Stomach (tissue), 9 donors: Measurements from ENCODE around the gene CNTNAP5. TPM values are rescaled to one million over a fixed set of nuclear protein-coding genes. Genes with fewer than 3 reads are reported as not detected.

Experiments
- DNase-seq, 2 donors: peaks; one replicate each; pipeline versions ENCODE4 v3.0.0 to v3.0.0-alpha.2; 2013 to 2019
- H3K27ac ChIP-seq, 5 donors: fragments of 200-600 bp in 4 of 5; sonication (generic) in 4 of 5; one replicate each; pipeline ENCODE4 v1.5.1; 2013 to 2019; ENCODE audit warnings: mild to moderate bottlenecking in 1 of 5, moderate library complexity in 1 of 5
- H3K27me3 ChIP-seq, 3 donors: fragments of 200-600 bp; sonication (generic); one replicate each; pipeline ENCODE4 v1.5.1; 2017 to 2019; ENCODE audit warnings: mixed run types in 1 of 3
- H3K36me3 ChIP-seq, 4 donors: fragments of 200-600 bp; sonication (generic); 1 replicate in 3 of 4; 2 replicates in 1 of 4; pipeline ENCODE4 v1.5.1; 2016 to 2019
- H3K4me1 ChIP-seq, 4 donors: fragments of 200-600 bp; sonication (generic); one replicate each; pipeline ENCODE4 v1.5.1; 2016 to 2019
- H3K4me3 ChIP-seq, 4 donors: fragments of 200-600 bp; sonication (generic) in 3 of 4; one replicate each; pipeline ENCODE4 v1.5.1; 2016 to 2019; ENCODE audit warnings: mild to moderate bottlenecking in 1 of 4
- H3K9me3 ChIP-seq, 4 donors: fragments of 200-600 bp; sonication (generic); one replicate each; pipeline ENCODE4 v1.5.1; 2016 to 2019
- CTCF ChIP-seq, 7 experiments: fragments of 450-650 bp in 4 of 7; fragments of 200-600 bp in 3 of 7; sonication (generic) in 3 of 7; IDR thresholded peaks; one replicate each; pipeline ENCODE4 v1.5.1; 2016 to 2019; ENCODE audit warnings: antibody characterized with exemption in 7 of 7, control low read depth in 2 of 7, mild to moderate bottlenecking in 1 of 7
- EP300 ChIP-seq: sonication (generic); formaldehyde crosslinking; IDR thresholded peaks from one replicate; pipeline ENCODE4 v1.6.1; 2017; ENCODE audit warnings: antibody characterized with exemption
- POLR2A ChIP-seq, 4 donors: fragments of 450-650 bp; IDR thresholded peaks; one replicate each; pipeline ENCODE4 v1.6.1; 2016; ENCODE audit warnings: antibody characterized with exemption in 4 of 4, control low read depth in 2 of 4, mild to moderate bottlenecking in 1 of 4, moderate library complexity in 1 of 4
- POLR2AphosphoS5 ChIP-seq, 3 donors: sonication (generic); formaldehyde crosslinking; IDR thresholded peaks; one replicate each; pipeline ENCODE4 v1.6.1; 2016; ENCODE audit warnings: antibody characterized with exemption in 3 of 3
- WGBS, 5 donors: extraction: QIAGEN DNeasy Blood & Tissue Kit in 3 of 5; methylation state at CpG; one replicate each; pipeline versions ENCODE4 v1.1.5 to v1.1.7; 2013 to 2018; 5-methylcytosine and 5-hydroxymethylcytosine counted together
- intact Hi-C: fragments of 100-400 bp; cut with DNase I; formaldehyde crosslinking; loops from one replicate; pipeline ENCODE4 v1.15.1; 2023; ENCODE audit warnings: low total_unique reads
- polyA plus RNA-seq, 3 donors: library from polyadenylated mRNA; stranded (reverse); fragments of 200-250 nt; gene quantifications; one replicate each; pipeline ENCODE4 v1.2.3, GENCODE V29; 2013
- total RNA-seq, 5 donors: library from RNA; depleted of rRNA; stranded (reverse); fragments of >200 nt; gene quantifications; one replicate each; pipeline versions ENCODE4 v1.1.0 to v1.2.3, GENCODE V29; 2014 to 2016
- donor health status: healthy with polysubstance abuse.
- donor health status: Bipolar disorder and iron deficiency.
- donor health status: healthy.

Gene CNTNAP5
- total and polyA plus RNA-seq, 8 donors: 1.3 TPM; not detected in 7

GRCh38 chr2:124763611-124764010 lies 738.5 kb downstream of the CNTNAP5 start:
- DNase-seq: no peak
- intact Hi-C loops: no loop called here

GRCh38 chr2:124774781-124775180 lies 749.7 kb downstream of the CNTNAP5 start:
- no peak for DNase-seq
- no peak overlapping the region for H3K4me3 ChIP-seq
- no peaks in the 10 kb centered on the region for H3K27me3 ChIP-seq
- no peaks in the 10 kb centered on the region for H3K36me3 ChIP-seq
- H3K4me1 ChIP-seq: no peaks in the 10 kb centered on the region
- H3K27ac ChIP-seq: no peak overlapping the region
- intact Hi-C loops: no loop called here
- H3K9me3 ChIP-seq: no peaks in the 10 kb centered on the region
- no peak for TF ChIP-seq CTCF (IDR thresholded peaks at IDR 0.05)
- no peak for TF ChIP-seq EP300
- no peak for TF ChIP-seq POLR2A (IDR thresholded peaks at IDR 0.05)
- no peak for TF ChIP-seq POLR2AphosphoS5 (IDR thresholded peaks at IDR 0.05)
- 86 to 93% (median 88%) methylated on average over 5 of the region's 5 CpGs for WGBS, 5 donors

More at GRCh38 chr2:124763611-124764010, 738.5 kb downstream of the CNTNAP5 start:
- no peak for TF ChIP-seq POLR2A (IDR thresholded peaks at IDR 0.05)
- TF ChIP-seq CTCF (IDR thresholded peaks at IDR 0.05): no peak
- no peak for TF ChIP-seq EP300
- no peak for TF ChIP-seq POLR2AphosphoS5 (IDR thresholded peaks at IDR 0.05)
- Histone ChIP-seq H3K9me3 (no peaks in the 10 kb centered on the region), H3K4me1 (no peaks in the 10 kb centered on the region), H3K36me3 (no peaks in the 10 kb centered on the region), H3K27ac (no peak overlapping the region), H3K4me3 (no peak overlapping the region), H3K27me3 (no peaks in the 10 kb centered on the region)
- WGBS, 5 donors: 83 to 90% (median 89%) methylated on average over 9 of the region's 9 CpGs

DNA sequence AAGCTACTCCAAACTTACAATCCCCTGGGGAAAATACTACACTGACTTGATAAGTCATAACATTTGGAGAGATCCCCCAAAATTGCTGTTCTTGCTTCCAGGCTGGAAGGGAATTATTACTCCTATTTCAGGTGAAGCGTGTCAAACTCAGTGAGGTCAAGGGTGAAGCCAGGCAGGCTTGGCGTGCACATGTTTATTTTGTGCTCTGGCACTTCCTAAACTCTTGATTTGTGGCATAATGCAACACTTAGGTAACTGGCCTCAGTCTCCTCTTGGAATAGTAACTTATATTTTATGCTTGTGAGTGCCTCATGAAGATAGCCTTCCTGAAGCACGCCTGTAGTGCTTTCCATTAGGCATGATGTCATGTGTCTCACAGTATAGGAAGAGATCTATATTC lies 751.2 kb downstream of the CNTNAP5 start:
- Histone ChIP-seq H3K4me3 (no peak overlapping the region), H3K27me3 (no peaks in the 10 kb centered on the region), H3K36me3 (no peaks in the 10 kb centered on the region), H3K27ac (no peak overlapping the region), H3K9me3 (no peaks in the 10 kb centered on the region), H3K4me1 (no peaks in the 10 kb centered on the region)
- DNase-seq: no peak
- intact Hi-C loops: no loop called here
- WGBS, 5 donors: 64 to 74% (median 68%) methylated on average over 3 of the region's 3 CpGs
- TF ChIP-seq CTCF (IDR thresholded peaks at IDR 0.05) (no peak), POLR2AphosphoS5 (IDR thresholded peaks at IDR 0.05) (no peak), EP300 (no peak), POLR2A (IDR thresholded peaks at IDR 0.05) (no peak)

GRCh38 chr2:124778076-124778475 lies 753.0 kb downstream of the CNTNAP5 start:
- intact Hi-C loops: no loop called here
- no peaks in the 10 kb centered on the region for H3K36me3 ChIP-seq
- H3K27ac ChIP-seq: no peak overlapping the region
- no peaks in the 10 kb centered on the region for H3K4me1 ChIP-seq
- TF ChIP-seq EP300 (no peak), CTCF (IDR thresholded peaks at IDR 0.05) (no peak), POLR2A (IDR thresholded peaks at IDR 0.05) (no peak), POLR2AphosphoS5 (IDR thresholded peaks at IDR 0.05) (no peak)
- H3K4me3 ChIP-seq: no peak overlapping the region
- 74 to 84% (median 80%) methylated on average over 2 of the region's 2 CpGs for WGBS, 5 donors
- DNase-seq: no peak
- H3K27me3 ChIP-seq: no peaks in the 10 kb centered on the region
- H3K9me3 ChIP-seq: no peaks in the 10 kb centered on the region
